ENCODE data around the gene DCANP1.

DCANP1 gene

GRCh38 chr5:135441350-135441831 is 5.8 kb downstream of the DCANP1 start:
- no peak for DNase-seq (ENCODE audit: low read depth)

- DNase-seq (ENCODE audit: low read depth): no peak
Observed at GRCh38 chr5:135440916-135441315, 6.2 kb downstream of the DCANP1 start.

- no peak for DNase-seq (ENCODE audit: low read depth)
Observed at GRCh38 chr5:135439231-135440205, 7.6 kb downstream of the DCANP1 start.

GRCh38 chr5:135438636-135439221 is 8.4 kb downstream of the DCANP1 start:
- no peak for DNase-seq (ENCODE audit: low read depth)

- DNase-seq (ENCODE audit: low read depth): peak; percentile 89
Observed at GRCh38 chr5:135437796-135438560, 9.2 kb downstream of the DCANP1 start.

- DNase-seq (ENCODE audit: low read depth): no peak
Observed at GRCh38 chr5:135437422-135437795, 9.7 kb downstream of the DCANP1 start.

GRCh38 chr5:135436951-135437418 is 10.2 kb downstream of the DCANP1 start:
- DNase-seq (ENCODE audit: low read depth): no peak

GRCh38 chr5:135435467-135436330 is 11.4 kb downstream of the DCANP1 start:
- no peak for DNase-seq (ENCODE audit: low read depth)

GRCh38 chr5:135434591-135435466 is 12.3 kb downstream of the DCANP1 start:
- DNase-seq (ENCODE audit: low read depth): no peak

GRCh38 chr5:135433681-135434426 is 13.3 kb downstream of the DCANP1 start:
- no peak for DNase-seq (ENCODE audit: low read depth)

- no peak for DNase-seq (ENCODE audit: low read depth)
Observed at GRCh38 chr5:135432113-135432512, 15.0 kb downstream of the DCANP1 start.

GRCh38 chr5:135430135-135430437 is 17.1 kb downstream of the DCANP1 start:
- no peak for DNase-seq (ENCODE audit: low read depth)

- DNase-seq (ENCODE audit: low read depth): no peak
Observed at GRCh38 chr5:135429301-135430134, 17.6 kb downstream of the DCANP1 start.

GRCh38 chr5:135428586-135428985 is 18.6 kb downstream of the DCANP1 start:
- no peak for DNase-seq (ENCODE audit: low read depth)

- DNase-seq (ENCODE audit: low read depth): no peak
Observed at GRCh38 chr5:135426102-135427082, 20.8 kb downstream of the DCANP1 start.

GRCh38 chr5:135425641-135426040 is 21.5 kb downstream of the DCANP1 start:
- no peak for DNase-seq (ENCODE audit: low read depth)

GRCh38 chr5:135423846-135424168 is 23.3 kb downstream of the DCANP1 start:
- no peak for DNase-seq (ENCODE audit: low read depth)
